ENCODE results near the gene IL1RAPL1.

- TF ChIP-seq CTCF (IDR thresholded peaks at IDR 0.05) (no peak), POLR2A (IDR thresholded peaks at IDR 0.05) (no peak)
These were observed 1079.1 kb downstream of the IL1RAPL1 start for GRCh38 chrX:29666366-29666765.
